HG03571 (cell line): ENCODE measurements around the gene GPX4.
"Not testable (repeated sequence)": the region's sequence is repeated elsewhere in the genome, so short reads cannot be mapped to it uniquely, and the experiment has no call there.

Experiments used
- ATAC-seq: cut with Tn5 transposase; IDR thresholded peaks from one replicate; pipeline ENCODE4 v1.9.1; 2021; ENCODE audit not compliant: unreplicated experiment

The GPX4 gene

DNA sequence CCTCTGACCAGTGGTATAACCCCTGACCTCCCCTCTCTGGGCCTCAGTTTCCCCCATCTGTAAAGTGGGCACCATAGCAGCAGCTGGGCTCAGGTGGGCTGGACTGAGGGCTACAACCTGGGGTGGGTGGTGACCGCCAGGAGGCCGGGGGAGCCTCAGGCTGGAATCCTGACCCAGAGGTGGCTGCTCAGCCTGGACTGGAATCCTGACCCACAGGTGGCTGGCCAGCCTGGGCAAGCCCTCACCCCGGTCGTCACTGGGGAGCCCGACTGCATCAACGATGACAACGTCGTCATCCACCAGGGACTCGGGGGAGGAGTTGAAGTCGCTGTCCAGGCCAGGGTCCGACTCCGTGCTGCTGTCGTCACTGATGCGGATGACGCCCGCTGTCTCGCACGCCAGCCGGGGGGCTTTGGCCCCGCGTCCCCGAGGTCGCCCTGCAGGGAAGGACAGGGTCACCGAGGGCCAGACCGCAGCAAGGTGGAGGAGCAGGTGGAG, 10.2 kb downstream of the GPX4 start:
- no peak for ATAC-seq

GRCh38 chr19:1114728-1115127, 10.9 kb downstream of the GPX4 start:
- not testable (repeated sequence) for ATAC-seq

DNA sequence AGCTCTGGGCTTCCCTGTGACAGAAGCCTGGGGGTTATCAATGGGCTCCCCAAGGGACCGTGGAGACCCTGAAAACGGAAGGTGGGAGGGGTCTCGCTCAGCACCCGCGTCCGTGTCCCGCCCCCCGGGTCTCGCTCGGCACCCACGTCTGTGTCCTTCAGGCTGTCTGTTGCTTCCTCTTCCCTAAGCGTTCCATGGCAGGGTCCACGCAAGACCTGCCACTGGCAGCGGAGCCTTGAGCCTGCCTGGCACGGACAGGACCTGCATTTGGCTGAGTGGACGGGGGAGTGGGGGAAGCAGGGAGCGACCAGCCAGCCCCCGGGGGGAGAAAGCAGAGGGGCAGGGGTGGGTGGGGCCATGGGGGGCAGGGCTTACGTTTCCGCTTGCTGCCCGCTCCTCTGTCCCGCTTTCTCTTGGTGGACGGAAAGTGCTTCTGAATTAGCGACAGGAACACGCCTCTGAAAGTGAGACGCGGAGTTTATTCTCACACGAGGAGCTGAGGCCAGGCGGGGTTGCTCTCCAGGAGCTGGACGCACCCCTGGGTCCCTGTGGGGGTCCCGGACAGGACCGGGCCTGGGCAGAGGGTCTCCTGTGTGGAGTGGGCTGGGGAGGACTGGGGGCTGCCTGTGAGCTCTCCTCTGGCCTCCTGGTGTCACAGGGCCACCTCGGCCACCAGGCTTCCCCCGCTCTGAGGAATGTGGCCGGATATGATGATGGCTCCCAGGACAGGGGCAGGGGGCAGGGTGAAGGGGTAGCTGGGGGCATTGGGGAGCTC, 12.0 kb downstream of the GPX4 start:
- ATAC-seq = no peak

DNA sequence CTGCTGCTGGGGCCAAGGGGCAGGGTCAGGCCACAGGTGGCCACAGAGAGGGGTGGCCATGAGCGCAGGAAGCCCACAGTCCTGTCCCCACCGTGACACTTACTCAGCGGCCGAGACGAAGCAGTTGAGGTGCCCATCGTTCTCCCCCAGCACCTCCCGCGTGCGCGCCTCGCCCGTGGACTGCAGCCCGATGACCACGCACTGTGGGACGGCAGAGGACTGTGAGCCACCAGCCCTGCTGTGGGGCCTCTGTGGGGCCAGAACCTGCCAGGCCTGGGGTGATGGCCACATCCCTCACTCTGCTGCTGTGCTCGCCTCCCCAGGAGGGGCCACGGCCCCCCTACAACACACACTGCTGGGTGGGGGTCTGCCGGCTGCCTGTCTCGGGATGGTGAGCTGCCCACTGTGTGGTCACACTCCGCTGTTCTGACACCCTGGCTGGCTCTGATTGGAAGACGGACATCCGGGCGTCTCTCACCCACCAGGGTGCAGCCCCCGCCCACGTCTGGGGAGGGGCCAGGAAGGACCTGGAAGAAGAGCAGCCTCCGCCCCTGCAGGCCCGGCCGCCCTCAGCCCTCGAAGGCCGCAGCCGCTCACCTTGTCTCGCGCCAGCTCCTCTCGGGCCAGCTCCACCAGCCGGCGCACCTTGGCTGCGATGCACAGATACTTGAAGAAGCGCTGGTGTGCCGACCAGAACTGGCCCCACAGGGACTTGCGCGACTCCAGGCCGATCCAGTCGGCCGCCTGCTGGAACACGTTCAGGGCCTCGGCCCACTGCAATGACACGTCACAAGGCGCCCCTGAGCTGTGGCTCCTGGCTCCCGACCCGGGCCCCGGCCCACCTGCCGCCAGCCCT, 13.2 kb downstream of the GPX4 start:
- ATAC-seq = no peak

GRCh38 chr19:1117654-1118053, 13.9 kb downstream of the GPX4 start:
- ATAC-seq = no peak

DNA sequence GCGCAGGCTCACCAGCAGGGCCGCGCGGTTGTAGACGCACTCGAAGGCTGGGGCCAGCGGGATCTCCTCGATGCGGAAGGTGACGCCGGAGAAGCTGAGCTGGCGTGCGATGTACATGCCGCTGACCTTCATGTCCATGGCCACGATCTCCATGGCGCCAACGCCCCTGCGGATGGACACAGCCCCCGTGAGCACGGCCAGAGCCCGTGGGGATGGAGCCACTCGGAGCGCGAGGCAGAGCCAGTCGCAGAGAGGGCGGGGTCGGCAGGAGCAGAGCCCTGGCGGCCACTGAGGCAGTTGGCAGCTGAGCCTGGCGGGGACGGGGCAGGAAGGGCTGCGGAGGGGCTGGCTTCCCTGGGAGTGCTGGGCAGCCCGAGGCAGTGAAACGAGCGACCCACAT, 15.2 kb downstream of the GPX4 start:
- ATAC-seq = no peak

GRCh38 chr19:1119475-1120217, 15.9 kb downstream of the GPX4 start:
- ATAC-seq = no peak

DNA sequence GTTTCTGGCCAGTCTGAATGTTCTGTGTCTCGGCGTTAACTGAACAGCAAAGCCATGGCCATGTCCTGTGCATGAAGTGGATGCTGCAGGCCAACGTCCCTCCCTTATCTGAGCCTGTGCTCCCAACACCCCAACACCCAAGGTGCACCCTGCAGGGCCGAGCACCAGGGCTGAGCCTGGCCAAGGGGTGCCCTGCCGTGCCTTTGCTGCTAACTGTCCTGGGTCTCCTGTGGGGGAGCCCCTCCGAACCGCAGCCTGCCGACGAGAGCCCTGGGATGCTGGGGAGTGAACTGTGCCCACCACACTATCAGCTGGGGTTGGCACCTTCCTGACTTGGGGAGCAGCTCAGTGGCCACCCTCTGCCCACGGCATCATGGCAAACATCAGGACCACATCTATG, 17.6 kb downstream of the GPX4 start:
- ATAC-seq = no peak

DNA sequence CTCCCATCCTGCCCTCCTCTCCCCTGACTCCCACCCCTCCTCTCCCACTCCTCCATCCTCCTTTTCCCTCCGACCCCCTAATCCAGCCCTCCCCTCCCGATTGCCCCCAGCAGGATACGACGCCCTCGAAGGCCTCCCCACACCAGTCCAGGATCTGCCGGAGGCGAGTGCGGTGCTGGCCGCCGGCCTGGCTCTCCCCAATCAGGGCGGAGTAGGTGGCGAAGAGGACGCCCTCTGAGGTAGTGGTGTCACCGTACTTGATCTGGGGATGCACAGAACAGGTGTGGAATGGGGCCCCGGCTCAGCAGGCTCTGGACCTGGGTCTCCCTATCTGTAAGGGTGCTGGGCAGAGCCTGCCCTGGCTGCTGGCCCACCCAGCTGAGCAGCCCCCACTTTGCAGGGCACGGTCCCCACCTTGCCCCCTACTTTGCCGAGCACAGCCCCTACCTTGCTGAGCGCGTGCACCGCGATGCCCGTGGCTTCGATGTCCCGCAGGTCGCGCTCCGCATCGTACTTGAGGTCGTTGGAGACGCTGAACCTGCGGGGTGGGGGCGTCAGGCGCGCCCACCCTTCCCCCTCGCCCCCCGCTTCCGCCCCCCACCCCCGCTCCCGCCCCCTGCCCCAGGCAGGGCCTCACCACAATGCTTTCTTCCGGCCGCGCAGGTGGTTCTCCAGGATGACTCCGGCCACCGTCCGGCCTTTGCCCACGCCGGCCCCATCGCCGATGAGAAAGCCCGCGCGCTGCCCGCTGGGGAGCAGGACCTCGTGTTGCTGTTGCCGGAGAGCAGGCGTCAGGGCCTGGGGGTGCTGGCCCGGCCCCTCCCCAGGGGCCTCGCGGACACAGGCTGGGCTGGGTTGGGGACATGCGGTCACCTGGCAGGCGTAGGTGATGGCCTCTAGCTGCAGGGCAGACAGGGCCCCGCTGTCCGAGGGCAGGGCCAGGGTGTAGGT, 18.5 kb downstream of the GPX4 start:
- ATAC-seq = no peak

DNA sequence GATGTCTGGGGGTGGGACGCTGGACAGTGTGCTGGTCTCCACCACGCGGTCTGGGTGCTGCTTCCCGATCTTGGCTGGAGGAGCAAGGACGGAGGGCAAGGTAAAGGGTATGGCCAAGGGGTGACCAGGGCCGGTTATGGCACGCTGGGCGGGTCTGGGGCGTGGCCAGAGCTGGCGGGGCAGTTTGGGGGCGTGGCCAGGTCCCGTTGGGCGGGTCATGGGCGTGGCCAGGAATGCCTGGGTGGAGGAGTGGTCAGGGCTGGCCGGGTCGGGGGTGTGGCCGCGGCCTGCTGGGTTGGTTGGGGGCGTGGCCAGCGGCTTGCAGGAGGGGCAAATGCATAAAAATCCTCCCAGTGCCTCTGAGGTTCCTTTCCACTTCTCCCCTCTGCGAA, 19.2 kb downstream of the GPX4 start:
- ATAC-seq = no peak

DNA sequence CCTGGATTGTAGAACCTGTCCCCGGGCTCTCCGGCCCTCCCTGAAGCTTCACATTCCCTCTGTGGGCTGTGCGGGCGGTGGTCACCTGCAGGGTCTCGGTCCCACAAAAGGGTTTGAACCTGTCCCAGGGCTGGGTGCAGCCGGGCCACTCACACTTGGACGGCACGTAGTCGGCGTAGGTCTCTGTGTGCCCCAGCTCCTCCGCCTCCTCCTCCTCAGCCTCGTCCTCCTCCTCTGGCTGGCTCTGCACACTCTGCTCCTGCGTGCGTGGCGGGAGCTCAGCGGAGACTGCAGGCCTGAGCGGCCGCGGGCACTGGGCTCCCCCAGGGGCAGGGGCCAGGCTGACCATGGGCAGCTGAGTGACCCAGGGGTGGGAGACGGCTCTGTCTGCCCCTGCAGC, 19.6 kb downstream of the GPX4 start:
- no peak for ATAC-seq

DNA sequence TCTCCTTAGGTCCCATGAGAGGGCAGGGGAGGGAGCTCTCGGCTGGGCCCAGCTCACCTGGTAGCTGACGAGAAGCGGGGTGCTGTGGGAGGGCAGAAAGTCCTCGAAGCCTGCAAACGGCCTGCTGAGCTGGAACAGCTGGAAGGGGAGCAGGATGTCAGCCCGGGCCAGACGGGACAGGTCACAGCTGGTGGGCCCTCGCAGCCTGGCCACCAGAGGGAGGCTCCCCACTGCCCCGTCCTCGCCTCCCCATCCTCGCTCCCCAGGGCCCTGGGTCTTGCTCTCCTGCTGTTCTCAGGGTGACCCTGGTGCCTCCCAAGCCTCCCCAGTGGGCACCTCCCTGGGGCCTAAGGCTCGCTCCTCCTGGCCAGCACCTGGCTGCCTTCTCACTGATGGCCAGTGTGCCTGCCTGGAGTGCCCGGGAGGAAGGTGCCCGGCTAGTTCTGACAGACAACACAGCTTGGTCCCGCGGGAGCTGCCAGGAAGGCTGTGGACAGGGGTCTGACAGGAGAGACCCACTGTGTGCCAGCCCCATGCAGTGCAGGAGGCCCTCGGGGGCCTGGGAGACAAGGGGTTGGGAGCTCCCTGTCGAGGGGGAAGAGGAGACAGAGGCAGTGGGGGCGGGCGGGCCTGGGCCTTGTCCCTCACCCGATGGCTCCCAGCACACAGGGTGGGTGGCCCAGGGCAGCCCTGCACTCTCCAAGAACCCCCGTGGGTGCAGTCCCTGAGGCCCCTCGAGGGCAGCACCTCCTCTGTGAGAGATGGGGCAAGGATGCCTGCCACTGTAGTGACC, 20.3 kb downstream of the GPX4 start:
- ATAC-seq = no peak

DNA sequence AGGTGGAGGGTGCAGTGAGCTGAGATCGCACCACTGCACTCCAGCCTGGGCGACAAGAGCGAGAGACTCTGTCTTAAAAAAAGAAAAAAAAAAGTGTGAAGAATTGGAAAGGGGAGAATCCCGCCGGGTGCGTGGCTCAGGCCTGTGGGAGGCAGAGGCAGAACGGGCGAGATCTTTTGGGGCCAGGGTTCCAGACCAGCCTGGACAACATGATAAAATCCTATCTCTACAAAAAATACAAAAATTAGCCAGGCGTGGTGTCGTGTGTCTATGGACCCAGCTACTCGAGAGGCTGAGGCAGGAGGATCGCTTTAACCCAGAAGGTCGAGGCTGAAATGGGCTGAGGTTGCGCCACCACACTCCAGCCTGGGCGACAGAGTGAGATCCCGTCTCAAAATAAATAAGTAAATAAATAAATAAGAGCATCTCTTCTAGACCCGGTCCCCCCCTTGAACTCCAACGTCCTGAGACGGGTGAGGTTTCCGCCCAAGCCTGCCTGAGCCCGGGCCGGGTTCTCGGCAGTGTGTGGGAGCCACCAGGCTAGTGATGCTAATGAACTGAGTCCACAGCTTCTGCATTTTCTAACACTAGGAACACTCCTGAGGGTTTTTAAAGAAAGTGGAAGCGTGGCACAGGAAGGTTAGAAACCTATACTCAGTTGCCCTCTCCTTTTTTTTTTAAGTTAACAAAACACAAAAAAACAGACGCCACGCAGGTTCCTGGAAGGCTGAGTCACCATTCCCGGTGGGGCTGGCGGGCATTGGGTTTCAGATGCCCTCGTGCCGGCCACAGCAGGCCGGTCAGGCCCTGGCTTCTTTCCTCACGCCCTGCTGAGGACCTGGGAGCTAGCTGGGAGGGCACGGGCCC, 22.0 kb downstream of the GPX4 start:
- no peak for ATAC-seq

- no peak for ATAC-seq
These were observed 23.4 kb downstream of the GPX4 start for GRCh38 chr19:1126984-1127760.

GRCh38 chr19:1128106-1128505, 24.3 kb downstream of the GPX4 start:
- ATAC-seq = no peak

DNA sequence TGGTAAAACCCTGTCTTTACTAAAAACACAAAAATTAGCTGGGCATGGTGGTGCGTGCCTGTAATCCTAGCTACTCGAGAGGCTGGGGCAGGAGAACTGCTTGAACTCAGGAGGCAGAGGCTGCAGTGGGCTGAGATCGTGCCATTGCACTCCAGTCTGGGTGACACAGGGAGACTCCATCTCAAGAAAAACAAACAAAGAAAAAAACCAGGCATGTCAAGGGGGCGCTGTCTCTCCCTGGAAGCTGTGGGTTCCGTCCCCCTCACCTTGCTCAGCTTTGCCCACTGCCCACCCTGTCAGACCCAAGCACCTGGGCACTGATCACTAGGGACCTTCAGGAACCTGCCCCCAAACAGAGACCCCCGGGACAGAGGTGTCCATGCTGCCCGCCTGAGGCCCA, 25.3 kb downstream of the GPX4 start:
- ATAC-seq = not testable (repeated sequence)

- no peak for ATAC-seq
These were observed 25.7 kb downstream of the GPX4 start for GRCh38 chr19:1129535-1129934.
